GM06990 (cell line): ENCODE results near the gene TTC8.
A peak's percentile ranks its signal among the peaks of the same experiment; 100 is the strongest.
"Not testable (repeated sequence)": the region's sequence is repeated elsewhere in the genome, so short reads cannot be mapped to it uniquely, and the experiment has no call there.

Experiments
- DNase-seq: peaks from one replicate; pipeline ENCODE4 v3.0.0-alpha.2; 2011; ENCODE audit not compliant: insufficient read length; ENCODE audit errors: extremely low read depth
- H3K27me3 ChIP-seq: replicated peaks from 2 replicates; pipeline ENCODE4 v1.6.0; 2011; ENCODE audit warnings: low read length; ENCODE audit not compliant: control insufficient read depth, insufficient read depth
- H3K36me3 ChIP-seq: 2 replicates; pipeline ENCODE4 v1.5.1; 2011; ENCODE audit warnings: low read length; ENCODE audit not compliant: control insufficient read depth, insufficient read depth
- H3K4me3 ChIP-seq: replicated peaks from 2 replicates; pipeline ENCODE4 v1.5.1; 2011; ENCODE audit warnings: low read depth, mild to moderate bottlenecking, control low read depth, low read length
- CTCF ChIP-seq: IDR thresholded peaks from 2 replicates; pipeline ENCODE4 v1.5.1; 2011; ENCODE audit warnings: low read length, control low read depth, mild to moderate bottlenecking, inconsistent platforms; ENCODE audit not compliant: insufficient read depth, poor library complexity, severe bottlenecking

The TTC8 gene

GRCh38 chr14:88824314-88825077 is at the start of gene TTC8:
TSS of gene TTC8 (plus strand) at chr14:88824651. CDS start at chr14:88824708, 57 bp downstream.
- H3K4me3 ChIP-seq, result peak within 1 kb of the TSS; percentile 79
- no peaks in the 10 kb centered on the region; the same call in 1 of the 2 replicates for H3K27me3 ChIP-seq
- no peaks in the 10 kb centered on the region for H3K36me3 ChIP-seq
- DNase-seq, result peak; percentile 85
- no peak for TF ChIP-seq CTCF

GRCh38 chr14:88775532-88775931 is 48.9 kb upstream of the TTC8 start:
- DNase-seq, result no peak
- H3K27me3 ChIP-seq, result no peaks in the 10 kb centered on the region
- TF ChIP-seq CTCF, result no peak
- H3K36me3 ChIP-seq, result no peaks in the 10 kb centered on the region
- H3K4me3 ChIP-seq, result no peak overlapping the region

GRCh38 chr14:88785911-88786310 is 38.5 kb upstream of the TTC8 start:
- no peak for DNase-seq
- Histone ChIP-seq H3K27me3 (no peaks in the 10 kb centered on the region), H3K4me3 (no peak overlapping the region), H3K36me3 (no peaks in the 10 kb centered on the region)
- TF ChIP-seq CTCF, result no peak

- Histone ChIP-seq H3K4me3 (no peak overlapping the region), H3K27me3 (no peaks in the 10 kb centered on the region; the same call in 1 of the 2 replicates), H3K36me3 (no peaks in the 10 kb centered on the region)
- no peak for TF ChIP-seq CTCF
- no peak for DNase-seq
Observed at GRCh38 chr14:88786715-88787114, 37.7 kb upstream of the TTC8 start.

GRCh38 chr14:88789573-88789972 is 34.9 kb upstream of the TTC8 start:
- not testable (repeated sequence) for H3K36me3 ChIP-seq

GRCh38 chr14:88790501-88791251 is 33.8 kb upstream of the TTC8 start:
- no peaks in the 10 kb centered on the region; the same call in none of the 2 replicates for H3K27me3 ChIP-seq
- no peaks in the 10 kb centered on the region for H3K36me3 ChIP-seq
- no peak overlapping the region for H3K4me3 ChIP-seq
- no peak for DNase-seq
- no peak for TF ChIP-seq CTCF

More at GRCh38 chr14:88789573-88789972, 34.9 kb upstream of the TTC8 start:
- not testable (repeated sequence) for H3K27me3 ChIP-seq, H3K4me3 ChIP-seq, DNase-seq
